ENCODE results near the gene HAS3.

Gene HAS3

GRCh38 chr16:69089091-69089910, 16.2 kb upstream of the HAS3 start:
- peak; percentile 21 for DNase-seq

GRCh38 chr16:69093974-69094373, 11.5 kb upstream of the HAS3 start:
- no peak for DNase-seq

- no peak for DNase-seq
Measured at GRCh38 chr16:69094501-69094900, 11.0 kb upstream of the HAS3 start.

- no peak for DNase-seq
Measured at GRCh38 chr16:69095193-69095592, 10.3 kb upstream of the HAS3 start.

GRCh38 chr16:69100071-69100691, 5.3 kb upstream of the HAS3 start:
- no peak for DNase-seq

GRCh38 chr16:69106491-69107315, 1.2 kb downstream of the HAS3 start:
- DNase-seq: no peak

GRCh38 chr16:69107316-69107962, 2.0 kb downstream of the HAS3 start:
- DNase-seq: no peak

GRCh38 chr16:69108064-69108904, 2.8 kb downstream of the HAS3 start:
- DNase-seq: no peak

DNA sequence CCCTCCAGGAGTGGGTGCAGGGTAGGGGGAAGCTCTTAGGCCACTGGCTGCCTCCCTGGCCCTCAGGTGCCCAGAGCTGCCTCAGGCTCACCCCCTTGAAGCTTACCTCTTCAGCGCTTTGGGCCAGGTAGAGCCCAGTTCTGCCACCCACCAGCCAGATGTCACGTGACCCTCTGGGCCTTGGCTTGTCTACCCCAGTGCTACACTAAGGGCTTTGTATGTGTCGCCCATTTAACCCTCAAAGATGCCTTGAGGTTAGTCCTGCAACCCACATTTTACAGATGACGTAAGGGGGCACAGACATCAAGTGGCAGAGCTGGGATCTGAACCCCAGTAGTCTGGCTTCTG, 3.4 kb downstream of the HAS3 start:
- no peak for DNase-seq

DNA sequence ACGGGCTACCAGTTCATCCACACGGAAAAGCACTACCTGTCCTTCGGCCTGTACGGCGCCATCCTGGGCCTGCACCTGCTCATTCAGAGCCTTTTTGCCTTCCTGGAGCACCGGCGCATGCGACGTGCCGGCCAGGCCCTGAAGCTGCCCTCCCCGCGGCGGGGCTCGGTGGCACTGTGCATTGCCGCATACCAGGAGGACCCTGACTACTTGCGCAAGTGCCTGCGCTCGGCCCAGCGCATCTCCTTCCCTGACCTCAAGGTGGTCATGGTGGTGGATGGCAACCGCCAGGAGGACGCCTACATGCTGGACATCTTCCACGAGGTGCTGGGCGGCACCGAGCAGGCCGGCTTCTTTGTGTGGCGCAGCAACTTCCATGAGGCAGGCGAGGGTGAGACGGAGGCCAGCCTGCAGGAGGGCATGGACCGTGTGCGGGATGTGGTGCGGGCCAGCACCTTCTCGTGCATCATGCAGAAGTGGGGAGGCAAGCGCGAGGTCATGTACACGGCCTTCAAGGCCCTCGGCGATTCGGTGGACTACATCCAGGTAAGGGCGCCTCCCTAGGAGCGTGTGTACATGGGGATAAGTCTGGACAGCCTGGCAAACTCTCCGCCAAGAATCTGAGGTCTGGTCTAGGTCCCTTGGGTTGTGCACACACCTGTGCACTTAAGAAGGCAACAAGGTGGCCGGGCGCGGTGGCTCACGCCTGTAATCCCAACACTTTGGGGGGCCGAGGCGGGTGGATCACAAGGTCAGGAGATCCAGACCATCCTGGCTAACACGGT, 4.2 kb downstream of the HAS3 start:
- DNase-seq: no peak

GRCh38 chr16:69110406-69110805, 5.0 kb downstream of the HAS3 start:
- DNase-seq: no peak

DNA sequence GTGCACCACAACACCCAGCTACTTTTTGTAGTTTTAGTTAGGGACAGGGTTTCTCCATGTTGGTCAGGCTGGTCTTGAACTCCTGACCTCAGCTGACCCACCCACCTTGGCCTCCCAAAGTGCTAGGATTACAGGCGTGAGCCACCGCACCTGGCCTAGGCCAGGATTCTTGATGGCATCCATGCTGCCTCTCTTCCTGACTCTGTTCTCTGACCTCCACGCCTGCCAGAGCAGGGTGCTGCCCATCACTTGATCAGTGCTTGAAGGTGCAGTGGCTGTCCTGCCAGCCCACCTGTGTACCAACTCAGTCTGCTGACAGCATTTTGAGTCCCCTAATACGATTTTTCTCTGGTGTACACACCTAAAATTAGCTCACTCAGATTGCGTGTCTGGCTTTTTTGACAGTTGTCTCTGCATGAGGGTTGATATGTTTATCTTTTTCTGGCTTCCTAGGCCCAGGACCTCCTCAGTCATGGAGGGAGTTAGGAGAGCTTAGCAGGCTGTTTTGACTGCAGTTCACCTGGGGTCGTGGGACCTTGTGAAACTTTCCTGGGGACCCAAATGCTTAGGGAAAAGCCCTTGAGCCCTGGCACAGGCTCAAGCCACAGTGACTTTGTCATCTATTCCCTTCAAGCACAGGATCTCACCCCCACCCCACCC, 5.9 kb downstream of the HAS3 start:
- no peak for DNase-seq

DNA sequence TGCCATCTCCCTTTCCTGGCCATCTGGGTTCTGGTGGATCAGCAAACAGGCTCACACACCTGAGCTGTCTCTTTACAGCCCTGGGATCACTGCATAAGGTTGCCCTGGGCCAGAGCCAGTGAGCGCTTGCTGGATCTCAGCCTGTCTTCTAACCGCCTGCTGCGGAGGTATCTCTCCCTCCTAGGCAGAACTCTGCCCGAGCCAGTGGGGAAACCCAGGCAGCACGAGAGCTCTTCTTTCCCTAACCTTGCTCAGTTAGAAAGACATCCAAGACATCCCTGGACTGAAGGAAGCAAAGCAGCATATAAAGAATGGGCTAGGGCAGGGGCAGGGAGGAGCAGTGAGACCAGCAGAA, 6.4 kb downstream of the HAS3 start:
- DNase-seq: no peak

DNA sequence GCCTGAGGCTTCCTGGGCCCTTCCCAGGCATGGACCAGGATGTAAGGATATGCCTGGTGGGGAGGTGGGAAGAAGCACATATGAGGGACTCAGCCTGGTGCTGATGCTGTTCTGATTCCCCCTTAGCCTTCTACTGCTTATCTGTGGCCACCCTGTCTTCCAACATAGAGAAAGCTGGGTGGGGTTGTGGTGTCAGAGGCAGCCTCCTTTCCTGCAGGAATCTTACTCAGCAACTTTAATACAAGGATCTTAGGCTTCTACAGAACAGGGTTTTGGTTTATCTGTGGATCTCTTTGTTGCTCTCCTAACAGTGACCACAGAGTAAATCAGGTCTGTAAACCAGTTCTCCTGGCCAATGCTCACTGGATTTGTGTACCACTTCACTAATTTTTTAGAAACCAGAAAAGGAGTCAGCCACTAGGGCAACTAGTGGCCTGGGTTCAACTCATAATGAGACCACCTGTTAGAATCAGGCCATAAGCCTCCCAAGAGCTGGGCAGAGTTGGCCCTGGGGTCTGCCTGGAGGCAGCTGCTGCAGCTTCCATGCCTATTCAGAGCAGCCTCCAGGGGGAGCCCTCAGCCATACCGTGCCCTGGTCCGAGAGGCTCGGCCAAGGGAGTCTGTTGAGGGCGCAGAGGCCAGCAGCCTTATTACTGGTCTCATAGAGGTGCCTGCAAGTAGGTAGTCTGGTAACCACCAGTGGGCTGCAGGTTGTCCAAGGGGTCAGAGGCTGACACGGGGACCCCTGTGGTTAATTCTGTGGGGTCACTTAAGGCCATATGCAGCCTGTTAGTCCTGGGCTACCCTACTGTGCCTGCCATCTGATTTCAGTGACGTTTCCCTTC, 7.1 kb downstream of the HAS3 start:
- peak; percentile 24 for DNase-seq

DNA sequence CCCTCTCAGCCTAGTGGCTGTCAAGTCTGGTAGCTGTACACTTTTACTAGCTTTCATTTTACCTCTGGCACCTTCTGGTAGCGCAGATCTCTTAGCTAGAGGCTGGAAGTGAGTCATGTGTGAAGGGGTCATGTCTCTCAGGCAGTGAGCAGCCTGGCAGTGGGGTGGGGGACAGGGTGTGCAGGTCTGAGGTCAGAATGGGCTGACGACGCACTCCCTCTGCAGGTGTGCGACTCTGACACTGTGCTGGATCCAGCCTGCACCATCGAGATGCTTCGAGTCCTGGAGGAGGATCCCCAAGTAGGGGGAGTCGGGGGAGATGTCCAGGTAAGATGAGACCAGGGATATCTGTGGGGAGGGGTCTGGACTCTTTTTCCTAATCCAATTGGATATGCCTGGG, 7.8 kb downstream of the HAS3 start:
- DNase-seq: no peak

GRCh38 chr16:69114346-69114975, 9.0 kb downstream of the HAS3 start:
- no peak for DNase-seq

DNA sequence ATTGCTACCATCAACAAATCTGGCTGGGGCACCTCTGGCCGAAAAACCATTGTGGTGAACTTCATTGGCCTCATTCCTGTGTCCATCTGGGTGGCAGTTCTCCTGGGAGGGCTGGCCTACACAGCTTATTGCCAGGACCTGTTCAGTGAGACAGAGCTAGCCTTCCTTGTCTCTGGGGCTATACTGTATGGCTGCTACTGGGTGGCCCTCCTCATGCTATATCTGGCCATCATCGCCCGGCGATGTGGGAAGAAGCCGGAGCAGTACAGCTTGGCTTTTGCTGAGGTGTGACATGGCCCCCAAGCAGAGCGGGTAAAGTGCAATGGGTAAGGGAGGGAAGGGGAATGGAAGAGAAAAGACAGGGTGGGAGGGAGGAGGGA, 9.5 kb downstream of the HAS3 start:
- no peak for DNase-seq

GRCh38 chr16:69115361-69115760, 9.9 kb downstream of the HAS3 start:
- no peak for DNase-seq

GRCh38 chr16:69115837-69116236, 10.4 kb downstream of the HAS3 start:
- DNase-seq: no peak
